GM12892 (cell line): ENCODE results near the gene IFNAR2.

ENCODE experiments used
- POLR2A ChIP-seq: IDR thresholded peaks from 2 replicates; pipeline ENCODE4 v1.6.1; 2011; ENCODE audit warnings: low read depth, low read length, control low read depth
- TAF1 ChIP-seq: IDR thresholded peaks from 2 replicates; pipeline ENCODE4 v1.6.1; 2011; ENCODE audit warnings: low read depth, mild to moderate bottlenecking, control low read depth, low read length, borderline replicate concordance

- TF ChIP-seq POLR2A (peak; percentile 58; the same call in 1 of the 2 replicates), TAF1 (peak; percentile 46; the same call in 1 of the 2 replicates)
Observed at GRCh38 chr21:33229784-33230544, at the start of gene IFNAR2.
